ENCODE results near the gene OLFML2B.

OLFML2B gene

DNA sequence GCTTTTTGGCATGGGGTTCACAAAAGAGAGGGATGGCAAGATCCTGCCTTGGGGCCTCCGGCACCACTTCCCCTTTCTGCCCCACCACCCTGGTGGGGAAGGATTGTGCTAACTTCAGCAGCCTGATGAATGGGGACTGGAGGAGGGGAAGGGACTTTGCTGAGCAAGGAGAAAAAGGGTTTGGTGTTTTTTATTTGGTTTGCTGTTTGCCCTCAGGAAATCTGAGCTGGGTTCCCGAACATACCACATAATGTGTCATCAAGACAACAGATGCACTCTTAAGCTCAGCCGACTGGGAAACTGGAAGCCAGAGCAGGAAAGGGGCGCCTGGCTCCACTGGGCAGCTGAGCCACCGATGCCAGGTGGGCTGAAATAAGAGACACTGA is 19.8 kb downstream of the OLFML2B start:
- no peak for DNase-seq

DNA sequence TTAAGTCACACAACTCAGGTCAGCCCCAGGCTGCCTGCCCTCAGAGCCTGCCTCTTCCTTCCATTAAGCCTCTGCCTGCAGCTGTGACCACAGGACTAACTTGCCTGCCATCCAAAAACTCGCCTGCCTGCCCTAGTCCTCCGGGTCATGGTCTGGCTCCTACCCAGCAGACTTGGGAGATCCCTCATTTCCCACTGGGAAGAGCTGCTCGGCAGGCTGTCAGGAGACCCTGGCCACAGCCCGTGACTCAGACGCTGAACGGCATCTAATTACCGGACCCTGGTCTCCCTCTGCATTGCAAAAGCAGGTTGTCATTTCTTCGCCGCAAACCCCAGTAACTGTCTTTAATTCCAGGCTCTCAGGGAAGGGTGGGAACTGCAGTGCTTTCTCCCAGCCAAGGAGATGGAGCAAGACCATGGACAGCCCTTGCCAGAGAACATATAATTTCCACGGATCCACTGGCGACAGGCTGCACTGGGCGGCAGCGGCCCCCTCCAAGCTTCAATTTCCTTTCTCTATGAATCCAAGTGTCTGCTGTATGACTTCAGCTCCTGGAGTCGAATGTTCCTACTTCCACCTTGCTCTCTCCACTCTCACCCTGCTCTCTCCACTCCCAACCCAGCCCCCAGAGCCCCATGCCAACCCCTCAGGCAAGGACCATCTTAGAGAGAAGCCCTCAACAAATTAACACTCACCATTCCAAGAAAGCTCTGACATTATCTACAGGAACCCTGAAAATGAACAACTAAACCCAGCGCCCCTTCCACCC is 20.4 kb downstream of the OLFML2B start:
- DNase-seq = no peak

DNA sequence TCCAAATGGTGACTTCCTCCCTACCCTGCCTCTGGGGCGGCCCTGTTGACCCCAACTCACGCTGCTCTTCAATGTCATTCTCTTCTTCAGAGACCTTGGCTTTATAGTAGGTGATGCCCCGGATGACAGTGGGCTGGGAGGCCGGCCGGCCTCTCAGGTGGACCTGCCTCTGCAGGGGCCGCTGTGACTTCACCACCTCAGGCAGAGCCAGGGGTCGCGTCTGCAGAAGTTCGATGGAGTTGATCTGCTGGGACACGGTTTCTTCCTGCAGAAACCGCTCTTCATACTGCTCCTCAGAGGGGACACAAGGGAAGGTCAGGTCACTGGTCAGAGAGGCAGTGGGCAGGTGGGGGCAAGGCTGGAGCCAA is 23.6 kb downstream of the OLFML2B start:
- DNase-seq = no peak

DNA sequence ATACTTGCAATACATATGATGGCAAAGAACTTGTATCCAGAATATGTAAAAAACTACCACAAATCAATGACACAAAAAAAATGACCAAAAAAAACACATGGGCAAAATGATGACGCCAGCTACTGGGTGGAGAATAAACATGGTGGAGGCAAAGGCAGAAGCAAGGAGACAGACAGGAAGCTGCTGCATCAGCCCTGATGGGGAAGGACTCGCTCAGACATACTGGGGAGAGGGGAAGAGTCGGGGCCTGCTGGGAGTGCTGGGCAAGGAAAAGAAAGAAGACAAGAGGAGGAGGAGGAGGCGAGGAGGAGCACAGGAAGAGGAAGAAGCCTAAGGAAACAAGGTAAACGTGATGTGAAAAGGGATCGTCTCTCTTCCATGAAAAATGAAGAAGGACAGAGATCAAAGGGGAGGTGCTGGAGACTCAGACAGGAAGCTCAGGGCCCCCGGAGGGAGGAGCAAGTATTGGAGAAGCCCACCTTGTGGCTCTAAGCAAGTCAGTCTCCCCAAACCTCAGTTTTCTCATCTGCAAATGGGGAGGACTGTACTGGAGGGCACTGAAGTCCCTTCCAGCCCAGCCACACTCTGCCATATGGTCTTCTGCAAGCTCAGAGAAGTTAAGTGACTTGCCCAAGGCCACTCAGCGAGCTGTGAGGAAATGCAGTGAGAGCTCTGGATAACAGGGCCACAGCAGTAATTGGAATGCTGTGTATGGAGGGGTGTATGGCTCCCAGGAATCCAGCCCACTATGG is 24.2 kb downstream of the OLFML2B start:
- no peak for DNase-seq

DNA sequence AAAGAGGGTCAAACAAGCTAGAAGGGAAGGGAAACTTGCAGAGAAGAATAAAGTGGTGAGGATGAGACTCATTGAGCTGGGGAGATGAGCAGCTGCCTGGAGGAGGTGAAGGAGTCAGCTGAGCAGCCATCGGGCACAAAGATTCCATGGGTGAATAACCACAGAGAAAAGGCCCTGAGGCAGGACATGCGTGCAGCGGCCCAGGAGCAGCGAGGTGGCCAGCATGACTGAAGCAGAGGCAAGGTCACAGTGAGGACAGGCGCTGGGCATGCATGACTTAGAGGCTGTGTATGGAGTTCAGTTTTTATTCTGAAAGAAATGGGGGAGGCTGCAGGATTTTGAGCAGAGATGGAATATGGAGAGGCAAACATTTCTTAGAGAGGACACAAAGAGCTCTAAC is 24.9 kb downstream of the OLFML2B start:
- no peak for DNase-seq

DNA sequence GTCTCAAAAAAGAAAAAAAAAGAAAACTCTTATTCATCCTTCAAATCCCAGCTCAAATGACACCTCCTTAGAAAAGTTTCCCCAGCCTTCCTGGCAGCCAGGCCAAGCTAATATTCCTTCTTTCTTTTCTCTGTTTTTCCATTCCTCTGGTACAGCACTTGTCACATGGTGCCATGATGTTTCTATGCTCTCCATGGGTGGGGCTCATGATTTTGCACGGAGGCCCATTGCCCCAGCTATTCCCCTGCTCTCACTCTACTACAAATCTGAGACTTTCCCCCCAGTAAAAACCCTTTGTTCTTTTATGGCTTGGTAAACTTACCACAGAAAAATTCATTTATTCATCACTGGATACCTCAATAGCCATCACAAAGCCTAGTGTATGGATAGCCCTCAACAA is 26.5 kb downstream of the OLFML2B start:
- DNase-seq = no peak

DNA sequence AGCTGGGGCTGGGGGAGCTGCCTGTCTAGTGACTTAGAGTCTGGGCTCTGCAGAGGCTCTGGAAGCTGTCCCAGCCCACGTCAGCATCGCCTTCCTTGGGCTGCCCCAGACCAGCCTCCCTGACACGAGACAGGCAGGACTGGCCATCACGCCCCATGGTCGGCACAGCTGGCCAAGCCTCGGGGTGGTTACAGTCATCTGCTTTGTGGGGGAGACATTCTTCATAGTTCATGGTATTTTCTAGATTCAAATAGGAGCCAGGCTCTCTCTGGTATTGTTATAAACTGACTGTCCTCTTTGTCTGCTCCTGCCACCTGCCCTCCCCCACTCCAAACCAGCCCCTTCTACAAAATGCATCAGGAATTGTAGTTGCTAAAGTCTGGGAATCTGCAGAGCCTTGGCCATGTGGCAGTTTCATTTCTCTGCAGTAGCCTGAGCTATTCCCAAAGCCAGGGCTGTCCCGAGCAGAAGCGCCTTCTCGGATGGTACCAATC is 29.4 kb downstream of the OLFML2B start:
- no peak for DNase-seq

DNA sequence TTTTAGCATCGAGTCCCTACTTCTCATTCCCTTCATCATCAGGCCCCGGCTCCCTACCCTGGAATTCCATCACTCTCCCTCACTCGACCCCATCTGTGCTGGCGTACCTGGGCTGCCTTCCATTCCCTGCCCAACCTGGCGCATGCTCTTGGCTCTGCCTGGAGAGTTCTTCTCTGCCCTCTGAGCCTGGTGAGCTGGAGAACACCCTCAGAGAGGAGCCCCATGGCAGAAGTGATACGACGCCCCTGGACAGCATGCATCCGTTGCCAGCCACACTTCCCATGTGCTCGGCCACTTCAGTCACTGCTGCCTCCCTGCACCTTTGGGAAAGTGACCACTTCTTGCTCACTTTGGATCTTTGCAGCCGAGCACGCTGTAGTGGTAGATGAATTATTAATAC is 30.1 kb downstream of the OLFML2B start:
- DNase-seq = no peak

DNA sequence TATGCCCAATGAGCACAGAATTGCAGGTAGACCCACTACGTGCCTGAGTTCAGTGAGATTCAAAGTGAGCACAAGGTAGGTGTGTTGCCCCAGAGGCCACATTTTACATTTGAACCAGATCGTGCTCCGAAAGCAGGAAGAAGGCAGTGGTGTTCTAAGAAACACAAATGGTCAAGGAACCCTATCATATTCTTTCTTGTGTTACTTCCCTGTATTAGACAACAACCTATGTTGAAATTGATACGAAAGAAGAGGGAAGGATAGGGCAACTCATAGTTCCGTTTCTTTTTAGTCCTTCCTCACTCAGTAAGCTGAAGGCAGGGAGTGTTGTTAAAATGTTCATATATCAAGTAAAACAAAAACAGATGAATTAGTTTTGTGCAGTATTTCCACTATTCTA is 33.9 kb downstream of the OLFML2B start:
- no peak for DNase-seq

DNA sequence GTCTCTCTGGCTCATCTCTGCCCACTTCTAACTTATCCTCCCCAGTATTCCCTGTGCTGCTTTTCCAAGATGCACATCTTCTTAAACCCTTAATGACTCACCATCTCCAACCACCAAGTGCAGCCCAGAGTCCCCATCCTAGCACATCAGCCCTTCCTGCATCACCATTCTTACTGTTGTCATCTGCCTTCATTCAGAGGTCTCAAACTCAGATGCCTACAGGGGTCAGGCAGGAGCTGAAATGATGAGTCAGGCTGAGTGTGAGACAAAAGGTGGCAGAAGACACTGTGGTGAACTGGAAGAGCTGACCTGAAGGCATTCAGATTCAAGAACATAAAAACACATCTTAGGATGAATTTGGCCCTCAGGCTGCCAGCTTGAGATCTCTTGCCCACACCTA is 34.6 kb downstream of the OLFML2B start:
- DNase-seq = no peak

DNA sequence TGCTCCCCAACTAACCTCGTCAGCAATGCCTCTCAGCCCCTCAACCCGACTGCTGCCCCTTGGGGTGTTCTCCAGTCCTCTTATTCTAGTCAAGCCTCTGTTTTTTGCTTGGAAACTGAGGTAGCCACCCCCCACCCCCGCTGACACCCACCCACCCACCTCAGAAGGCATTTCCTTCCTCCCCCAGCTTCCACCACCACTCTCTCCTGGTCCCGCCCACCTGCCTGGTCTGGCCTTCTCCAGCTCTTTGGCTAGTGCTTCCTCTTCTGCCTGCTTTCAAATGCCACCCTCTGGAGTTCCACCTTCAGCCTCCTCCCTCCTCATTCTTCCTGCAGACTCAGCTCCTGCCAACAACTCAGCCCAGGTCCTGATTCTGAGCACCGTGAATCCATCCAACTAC is 35.3 kb downstream of the OLFML2B start:
- no peak for DNase-seq

DNA sequence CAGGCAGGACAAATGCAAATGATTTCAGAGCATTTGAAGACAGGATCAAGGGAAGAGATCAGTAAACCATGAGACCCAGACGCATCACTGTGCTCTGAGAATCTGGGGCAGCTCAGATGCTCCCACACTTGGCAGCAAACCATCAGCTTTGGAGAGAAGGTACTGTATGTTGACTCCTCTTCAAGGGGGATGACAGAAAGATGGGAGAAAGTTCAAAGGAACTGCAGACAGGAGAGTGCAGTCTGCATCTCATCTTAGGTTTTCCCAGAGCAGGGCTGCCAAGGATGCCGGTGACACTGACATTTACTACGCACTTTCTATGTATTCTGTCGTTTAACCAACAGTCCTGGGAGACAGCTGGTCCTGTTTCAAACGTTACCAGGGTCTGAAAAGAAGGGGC is 35.8 kb downstream of the OLFML2B start:
- DNase-seq = no peak

DNA sequence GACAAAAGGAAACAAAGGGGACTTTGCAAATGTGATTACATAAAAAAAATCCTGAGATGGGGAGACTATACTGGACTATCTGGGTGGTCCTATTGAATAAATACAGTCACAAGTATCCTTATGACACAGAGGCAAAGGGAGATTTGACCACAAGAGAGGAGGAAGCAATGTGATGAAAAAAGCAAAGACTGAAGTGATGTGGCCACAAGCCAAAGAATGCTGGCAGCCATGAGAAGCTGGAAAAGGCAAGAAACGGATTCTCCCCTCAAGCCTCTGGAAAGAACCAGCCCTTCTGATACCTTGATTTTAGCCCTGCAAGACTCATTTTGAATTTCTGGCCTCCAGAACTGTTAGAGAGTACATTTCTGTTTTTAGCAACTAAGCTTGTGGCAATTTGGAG is 36.4 kb downstream of the OLFML2B start:
- DNase-seq = no peak

DNA sequence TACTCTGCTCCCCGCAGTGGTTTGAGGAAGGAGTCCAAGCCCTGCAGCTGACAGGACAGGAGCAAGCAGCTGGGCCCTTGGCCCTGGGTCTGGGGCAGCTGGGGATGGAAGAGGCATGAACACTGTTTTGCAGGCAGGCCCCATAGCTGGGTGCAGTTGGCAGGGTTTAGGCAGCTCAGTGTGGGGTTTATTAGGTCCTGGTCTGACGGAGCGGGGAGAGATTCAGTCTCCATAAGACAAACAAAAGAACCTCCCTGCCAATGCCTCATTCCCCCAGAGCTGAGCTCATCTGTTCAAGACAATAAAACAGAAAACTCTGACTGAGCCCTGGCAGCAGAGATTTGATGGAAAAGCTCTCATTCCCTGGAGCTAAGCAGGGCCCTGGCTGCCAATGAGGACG is 37.3 kb downstream of the OLFML2B start:
- DNase-seq = no peak

DNA sequence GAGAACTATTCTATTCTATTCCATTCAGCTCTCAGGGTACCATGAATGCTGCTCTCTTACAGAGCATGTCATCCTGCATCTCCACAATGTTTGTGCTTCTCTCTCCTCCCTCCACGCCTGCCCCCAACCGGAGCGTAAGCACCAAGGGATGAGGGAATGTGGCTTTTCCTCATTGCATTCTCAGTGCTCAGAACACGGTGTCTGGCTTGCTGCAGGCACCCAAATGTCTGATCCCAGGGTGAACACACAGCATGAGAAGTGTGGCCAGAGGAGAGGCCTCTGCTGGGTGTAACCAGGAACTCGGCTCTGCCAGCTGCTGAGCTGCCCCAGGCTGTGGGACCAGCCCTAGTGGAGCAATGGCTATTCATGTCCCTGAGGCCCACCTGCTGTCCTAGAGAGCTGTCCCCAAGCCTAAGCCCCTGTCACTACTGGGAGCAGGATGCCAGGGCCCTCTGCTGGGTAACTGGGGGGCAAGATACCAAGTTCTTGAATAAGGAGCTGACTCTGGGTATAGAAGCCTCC is 38.3 kb downstream of the OLFML2B start:
- no peak for DNase-seq

DNA sequence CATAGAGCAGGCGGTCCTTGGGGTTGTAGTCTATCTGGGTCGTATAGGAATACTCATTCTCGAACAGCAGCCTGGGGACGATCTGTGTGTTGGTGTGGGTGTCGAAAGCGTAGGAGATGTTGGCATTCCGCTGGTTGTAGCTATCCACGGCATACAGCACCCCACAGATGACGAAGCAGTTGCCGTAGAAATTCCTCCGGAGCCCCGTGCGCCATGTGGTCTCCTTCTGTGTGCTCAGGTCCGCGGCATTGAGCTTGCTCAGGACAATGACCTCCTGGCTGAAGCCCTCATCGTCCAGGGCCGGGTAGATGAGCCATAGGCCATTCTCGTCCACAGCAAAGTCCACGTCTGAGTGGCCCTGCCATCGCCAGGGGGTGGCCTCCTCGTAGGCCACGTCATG is 39.9 kb downstream of the OLFML2B start:
- no peak for DNase-seq

DNA sequence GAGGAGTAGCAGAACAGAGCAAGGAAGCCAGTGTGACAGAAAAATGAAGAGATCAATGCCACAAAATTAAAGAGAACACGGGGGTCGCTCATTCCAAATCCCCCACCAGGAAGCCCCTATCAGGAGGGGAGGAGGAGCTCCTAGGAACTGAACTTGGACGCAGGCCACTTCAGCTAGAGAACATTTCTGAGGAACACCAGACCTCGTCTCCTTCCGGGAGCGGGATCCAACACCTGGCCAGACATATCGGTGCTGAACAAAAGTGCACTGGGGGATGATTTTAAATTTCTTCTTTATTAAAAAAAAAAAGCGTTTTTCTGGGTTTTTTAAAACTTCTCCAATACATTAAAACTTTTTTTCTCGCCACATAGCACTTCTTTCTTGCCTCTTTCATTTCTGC is 40.8 kb downstream of the OLFML2B start:
- no peak for DNase-seq

DNA sequence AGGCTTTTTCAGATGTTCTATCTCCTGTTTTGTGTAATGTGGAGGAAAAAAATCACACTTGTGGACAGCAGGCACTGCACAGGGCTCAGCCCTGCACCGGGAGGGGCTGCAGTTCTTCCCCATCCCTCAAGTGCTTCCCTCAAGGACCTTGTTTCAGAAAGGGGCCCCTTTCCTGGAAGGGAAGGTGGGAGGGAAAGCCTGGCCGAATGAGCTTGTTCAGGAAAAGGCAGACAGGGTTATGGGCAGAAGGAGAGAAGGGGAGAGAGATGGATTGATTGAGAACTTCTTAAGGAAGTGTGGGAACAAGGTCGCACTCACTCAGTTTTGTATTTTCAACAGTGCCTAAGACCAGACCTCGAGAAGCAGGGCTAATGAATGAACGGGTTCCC is 41.2 kb downstream of the OLFML2B start:
- DNase-seq = no peak

DNA sequence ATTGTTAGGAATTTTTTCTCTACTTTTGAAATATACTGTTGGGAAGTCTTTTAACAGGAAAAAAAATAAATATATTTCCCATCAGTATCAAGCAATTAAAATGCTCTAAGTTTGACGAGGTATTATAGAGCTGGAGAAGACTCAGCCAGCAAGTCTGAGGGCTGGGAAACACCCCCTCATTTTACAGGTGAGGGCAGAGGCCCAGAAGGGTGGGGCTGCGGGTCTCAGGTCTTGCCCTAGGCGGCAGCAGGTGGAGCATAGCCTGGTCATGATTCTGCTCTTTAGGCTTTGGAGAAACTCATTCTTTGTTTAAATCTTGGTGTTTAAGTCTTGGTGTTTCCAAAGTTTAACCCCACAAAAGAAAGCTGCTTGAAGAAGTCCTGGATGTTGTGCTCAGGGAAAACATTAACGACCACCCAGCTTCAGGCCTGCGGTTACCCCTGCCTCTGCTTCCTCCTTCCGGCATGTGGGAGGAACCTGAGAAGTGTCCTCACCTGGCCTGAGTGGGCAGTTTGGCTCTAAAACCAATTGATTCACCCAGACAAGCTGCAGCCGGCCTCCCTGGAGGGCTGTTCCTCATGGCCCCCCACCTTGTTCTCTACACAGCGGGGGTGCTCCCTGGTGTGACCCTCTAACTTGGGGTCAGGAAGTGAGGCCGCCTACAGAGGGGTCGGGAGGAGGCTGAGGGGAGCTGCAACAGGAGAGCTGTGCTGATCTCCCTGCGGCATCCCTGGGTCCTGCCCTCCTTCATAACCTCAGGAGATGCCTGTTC is 41.7 kb downstream of the OLFML2B start:
- DNase-seq = no peak

DNA sequence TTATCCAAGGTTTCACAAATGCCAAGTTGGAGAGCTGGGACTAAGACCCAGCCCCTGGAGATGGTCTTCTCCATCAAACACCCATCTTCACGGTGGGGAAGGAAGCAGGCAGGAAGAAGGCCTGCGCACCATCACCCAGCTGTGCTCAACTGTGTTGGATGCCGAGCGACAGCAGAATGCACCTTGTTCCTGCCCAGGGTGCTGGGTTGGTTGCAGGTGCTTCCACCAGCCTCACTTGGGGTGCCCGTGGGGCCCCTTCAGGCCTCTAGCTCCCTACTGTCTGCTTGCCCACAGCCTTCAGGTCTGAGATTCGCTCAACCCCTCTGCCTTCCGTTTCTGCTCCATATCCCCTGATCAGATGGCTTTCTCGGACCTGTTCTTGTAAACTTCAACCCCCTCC is 42.5 kb downstream of the OLFML2B start:
- no peak for DNase-seq

DNA sequence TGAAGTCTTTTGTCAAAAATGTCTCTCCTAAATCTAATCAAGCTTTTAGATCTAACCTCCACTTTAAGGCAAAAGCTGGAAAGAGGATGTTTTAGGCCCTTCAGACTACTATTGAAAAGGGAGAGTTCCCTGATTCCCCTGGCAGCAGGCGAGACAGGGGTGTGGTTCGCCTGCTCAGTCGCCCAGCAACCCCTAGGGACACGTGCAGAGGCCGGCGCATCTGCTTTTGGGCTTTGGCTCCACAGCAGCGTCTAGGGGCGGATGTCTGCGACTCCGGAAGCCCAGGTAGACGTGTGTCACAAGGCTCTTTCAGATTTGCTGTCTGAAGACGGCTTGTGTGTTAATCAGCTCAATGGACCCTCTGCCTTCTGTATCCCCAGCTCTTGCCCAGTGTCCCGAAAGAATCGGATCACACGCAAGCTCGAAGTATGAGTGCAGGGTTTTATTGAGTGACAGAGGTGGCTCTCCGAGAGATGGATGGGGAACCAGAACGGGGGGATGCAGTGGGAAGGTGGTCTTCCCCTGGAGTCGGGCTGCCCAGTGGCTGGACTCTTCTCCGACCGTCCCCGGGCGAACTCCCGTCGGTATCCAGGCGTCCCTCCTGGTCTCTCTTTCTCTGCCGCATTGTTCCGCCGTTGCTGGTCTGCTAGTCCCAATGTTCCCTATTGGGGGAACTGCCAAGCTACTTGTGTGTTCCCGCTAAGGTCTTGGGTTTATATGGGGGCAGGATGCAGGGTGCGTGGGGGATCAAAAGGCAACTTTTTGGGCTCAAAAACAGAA is 45.5 kb downstream of the OLFML2B start:
- no peak for DNase-seq

DNA sequence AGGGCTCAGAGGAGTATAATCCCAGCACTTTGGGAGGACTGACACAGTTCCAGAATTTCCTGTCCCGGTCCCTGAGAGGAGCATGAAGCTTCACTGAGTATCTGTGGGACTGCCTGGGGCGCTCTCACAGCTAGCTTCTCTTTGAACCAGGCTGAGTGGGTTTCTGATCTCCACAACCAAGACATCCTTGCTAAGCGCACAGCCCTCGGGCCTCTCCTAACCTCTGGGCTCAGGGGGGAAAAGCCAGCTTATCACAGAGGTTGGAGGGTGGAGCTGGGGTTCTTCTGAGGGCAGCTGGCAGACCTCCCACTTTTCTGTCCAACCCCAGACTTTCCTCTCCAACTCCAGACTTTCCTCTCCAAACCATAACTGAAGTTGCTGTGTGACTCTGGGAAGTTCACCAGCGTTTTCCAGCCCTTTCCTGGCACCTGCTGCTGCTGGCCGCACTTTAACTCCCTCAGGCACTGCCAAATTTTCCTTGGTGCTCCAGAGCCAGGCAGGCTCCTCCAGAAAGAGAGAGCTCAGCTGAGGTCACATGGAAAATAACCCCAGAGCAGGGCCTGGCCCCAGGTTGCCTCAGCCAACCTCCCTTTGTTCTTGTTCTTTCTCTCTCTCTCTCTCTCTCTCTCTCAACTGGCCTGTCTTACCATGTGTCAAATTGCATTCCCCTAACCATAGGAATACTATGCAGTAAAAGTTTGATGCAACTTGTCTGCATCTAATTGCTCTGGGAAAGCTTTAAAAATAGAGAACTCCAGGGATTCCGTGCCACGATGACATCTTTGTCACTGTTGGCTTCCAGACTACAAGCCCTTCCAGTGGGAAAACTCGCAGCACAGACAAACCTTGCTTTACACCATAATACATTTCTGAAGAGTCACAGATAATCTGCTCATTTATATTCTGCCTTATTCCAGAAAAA is 49.5 kb downstream of the OLFML2B start:
- DNase-seq = no peak

All from CD4-positive, alpha-beta T cell treated with Interleukin-6 for 4 hours (primary cell).